ENCODE data around the gene SAMSN1. TPM values are rescaled to one million over a fixed set of nuclear protein-coding genes. Genes with fewer than 3 reads are reported as not detected.
A peak's percentile ranks its signal among the peaks of the same experiment; 100 is the strongest.

SAMSN1 gene
- total and polyA plus RNA-seq, 9 of the 15 experiments (the other 6 are each of a cell fraction or from before 2014, with no cell fraction given) = 101 to 223 (median 159) TPM

DNA sequence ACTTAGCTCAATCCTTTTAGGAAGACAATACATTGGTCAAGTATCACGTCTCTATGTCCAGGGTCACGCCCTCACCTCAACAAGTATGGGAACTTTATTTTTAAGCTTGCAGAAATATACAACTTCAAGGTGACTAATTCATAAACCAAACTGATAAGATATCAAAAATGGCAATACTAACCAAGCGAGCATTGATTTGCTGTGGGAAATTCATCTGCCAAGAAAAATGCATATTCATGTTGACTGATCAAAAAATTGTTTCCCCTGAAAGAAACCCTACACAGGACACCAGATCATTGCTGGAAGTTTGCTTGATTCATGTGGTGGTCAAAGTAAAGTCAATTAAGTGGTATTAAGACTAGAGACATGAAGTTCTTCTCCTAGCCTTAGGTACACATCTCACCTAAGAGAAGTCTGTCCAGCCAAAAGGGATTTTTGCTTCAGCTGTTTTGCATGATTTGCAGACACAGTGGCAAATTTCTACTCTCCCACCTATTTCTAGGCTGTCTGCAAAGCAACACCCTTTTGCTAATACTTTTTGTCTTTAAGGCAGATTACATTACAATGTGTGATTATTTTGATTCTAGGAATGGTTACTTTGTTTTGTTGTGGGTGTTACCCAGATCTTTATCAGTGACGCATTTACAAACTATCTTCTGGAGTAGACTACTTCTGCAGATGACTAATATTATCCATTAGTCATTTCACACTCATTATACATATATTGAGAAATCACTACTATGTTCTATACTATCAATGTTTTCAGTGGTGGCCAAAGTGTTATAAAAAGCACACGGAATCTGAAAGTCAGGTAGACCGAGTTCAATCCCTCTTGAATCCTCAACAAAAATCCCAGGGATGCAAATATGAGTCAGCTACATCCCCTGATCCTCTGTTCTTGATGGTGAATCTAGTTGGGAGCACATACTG, 12.4 kb downstream of the SAMSN1 start (continued):
- TF ChIP-seq NFE2 (IDR thresholded peaks at IDR 0.05; ENCODE audit: low read depth) (0 out of 2 replicates have a peak, but pooled peaks have one; percentile 8), NR2C2 (CRISPR knock-in tag; IDR thresholded peaks at IDR 0.05) (no peak), NR2C2 (tag; IDR thresholded peaks at IDR 0.05) (0 out of 2 replicates have a peak, but pooled peaks have one; percentile 23), ZZZ3 (IDR thresholded peaks at IDR 0.05) (no peak), FOXK2 (conservative IDR thresholded peaks at IDR 0.05 in 1 of 2, IDR thresholded peaks at IDR 0.05 in 1 of 2; ENCODE audit: low read depth in 2 of 2) (no peak; a peak in 1 of 4 replicates), ZNF3 (CRISPR knock-in tag; IDR thresholded peaks at IDR 0.05) (no peak), ZC3H11A (IDR thresholded peaks at IDR 0.05; ENCODE audit: low read depth, low read length) (no peak), RFX5 (IDR thresholded peaks at IDR 0.05; ENCODE audit: low read depth, low read length) (no peak), FOSL1 (tag; conservative IDR thresholded peaks at IDR 0.05) (peak; percentile 99), KLF13 (tag; IDR thresholded peaks at IDR 0.05; ENCODE audit: borderline replicate concordance, low read depth) (no peak), CREBBP (IDR thresholded peaks at IDR 0.05; ENCODE audit: low read depth, low read length) (no peak), HIVEP1 (CRISPR knock-in tag; IDR thresholded peaks at IDR 0.05) (no peak), ZNF586 (CRISPR knock-in tag; conservative IDR thresholded peaks at IDR 0.05) (no peak), ZNF77 (CRISPR knock-in tag; IDR thresholded peaks at IDR 0.05) (no peak), KDM1A (IDR thresholded peaks at IDR 0.05) (0 out of 4 replicates have a peak, but pooled peaks of 1 of the 2 experiments have one; percentile 16), POLR2AphosphoS2 (IDR thresholded peaks at IDR 0.05; ENCODE audit: low read length) (no peak), ZFX (CRISPR knock-in tag; IDR thresholded peaks at IDR 0.05) (no peak), CBX3 (IDR thresholded peaks at IDR 0.05; ENCODE audit: borderline replicate concordance in 1 of 2, low read length in 2 of 2) (no peak), ZNF174 (CRISPR knock-in tag; IDR thresholded peaks at IDR 0.05) (no peak), NCOR1 (IDR thresholded peaks at IDR 0.05) (no peak)
- TF ChIP-seq, protein P1, sequence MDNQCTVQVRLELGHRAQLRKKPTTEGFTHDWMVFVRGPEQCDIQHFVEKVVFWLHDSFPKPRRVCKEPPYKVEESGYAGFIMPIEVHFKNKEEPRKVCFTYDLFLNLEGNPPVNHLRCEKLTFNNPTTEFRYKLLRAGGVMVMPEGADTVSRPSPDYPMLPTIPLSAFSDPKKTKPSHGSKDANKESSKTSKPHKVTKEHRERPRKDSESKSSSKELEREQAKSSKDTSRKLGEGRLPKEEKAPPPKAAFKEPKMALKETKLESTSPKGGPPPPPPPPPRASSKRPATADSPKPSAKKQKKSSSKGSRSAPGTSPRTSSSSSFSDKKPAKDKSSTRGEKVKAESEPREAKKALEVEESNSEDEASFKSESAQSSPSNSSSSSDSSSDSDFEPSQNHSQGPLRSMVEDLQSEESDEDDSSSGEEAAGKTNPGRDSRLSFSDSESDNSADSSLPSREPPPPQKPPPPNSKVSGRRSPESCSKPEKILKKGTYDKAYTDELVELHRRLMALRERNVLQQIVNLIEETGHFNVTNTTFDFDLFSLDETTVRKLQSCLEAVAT (IDR thresholded peaks at IDR 0.05) = peak in 1 of 2 experiments; percentile 63; a peak in 1 of 4 replicates
- TF ChIP-seq, protein P2, sequence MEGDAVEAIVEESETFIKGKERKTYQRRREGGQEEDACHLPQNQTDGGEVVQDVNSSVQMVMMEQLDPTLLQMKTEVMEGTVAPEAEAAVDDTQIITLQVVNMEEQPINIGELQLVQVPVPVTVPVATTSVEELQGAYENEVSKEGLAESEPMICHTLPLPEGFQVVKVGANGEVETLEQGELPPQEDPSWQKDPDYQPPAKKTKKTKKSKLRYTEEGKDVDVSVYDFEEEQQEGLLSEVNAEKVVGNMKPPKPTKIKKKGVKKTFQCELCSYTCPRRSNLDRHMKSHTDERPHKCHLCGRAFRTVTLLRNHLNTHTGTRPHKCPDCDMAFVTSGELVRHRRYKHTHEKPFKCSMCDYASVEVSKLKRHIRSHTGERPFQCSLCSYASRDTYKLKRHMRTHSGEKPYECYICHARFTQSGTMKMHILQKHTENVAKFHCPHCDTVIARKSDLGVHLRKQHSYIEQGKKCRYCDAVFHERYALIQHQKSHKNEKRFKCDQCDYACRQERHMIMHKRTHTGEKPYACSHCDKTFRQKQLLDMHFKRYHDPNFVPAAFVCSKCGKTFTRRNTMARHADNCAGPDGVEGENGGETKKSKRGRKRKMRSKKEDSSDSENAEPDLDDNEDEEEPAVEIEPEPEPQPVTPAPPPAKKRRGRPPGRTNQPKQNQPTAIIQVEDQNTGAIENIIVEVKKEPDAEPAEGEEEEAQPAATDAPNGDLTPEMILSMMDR (IDR thresholded peaks at IDR 0.05 in 2 of 3, conservative IDR thresholded peaks at IDR 0.05 in 1 of 3; ENCODE audit: insufficient read depth in 2 of 3, low read depth in 1 of 3, low read length in 3 of 3) = no peak
- TF ChIP-seq, protein P3, sequence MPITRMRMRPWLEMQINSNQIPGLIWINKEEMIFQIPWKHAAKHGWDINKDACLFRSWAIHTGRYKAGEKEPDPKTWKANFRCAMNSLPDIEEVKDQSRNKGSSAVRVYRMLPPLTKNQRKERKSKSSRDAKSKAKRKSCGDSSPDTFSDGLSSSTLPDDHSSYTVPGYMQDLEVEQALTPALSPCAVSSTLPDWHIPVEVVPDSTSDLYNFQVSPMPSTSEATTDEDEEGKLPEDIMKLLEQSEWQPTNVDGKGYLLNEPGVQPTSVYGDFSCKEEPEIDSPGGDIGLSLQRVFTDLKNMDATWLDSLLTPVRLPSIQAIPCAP (CRISPR knock-in tag; IDR thresholded peaks at IDR 0.05; ENCODE audit: borderline replicate concordance) = no peak
- TF ChIP-seq, protein P4, sequence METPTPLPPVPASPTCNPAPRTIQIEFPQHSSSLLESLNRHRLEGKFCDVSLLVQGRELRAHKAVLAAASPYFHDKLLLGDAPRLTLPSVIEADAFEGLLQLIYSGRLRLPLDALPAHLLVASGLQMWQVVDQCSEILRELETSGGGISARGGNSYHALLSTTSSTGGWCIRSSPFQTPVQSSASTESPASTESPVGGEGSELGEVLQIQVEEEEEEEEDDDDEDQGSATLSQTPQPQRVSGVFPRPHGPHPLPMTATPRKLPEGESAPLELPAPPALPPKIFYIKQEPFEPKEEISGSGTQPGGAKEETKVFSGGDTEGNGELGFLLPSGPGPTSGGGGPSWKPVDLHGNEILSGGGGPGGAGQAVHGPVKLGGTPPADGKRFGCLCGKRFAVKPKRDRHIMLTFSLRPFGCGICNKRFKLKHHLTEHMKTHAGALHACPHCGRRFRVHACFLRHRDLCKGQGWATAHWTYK (CRISPR knock-in tag; IDR thresholded peaks at IDR 0.05) = no peak

Measured in K562 (cell line).